HUES48 (cell line): ENCODE data around the gene NAPB.

Source experiments
- H3K27ac ChIP-seq: one replicate; pipeline ENCODE4 v1.7.0; 2013; ENCODE audit warnings: low read depth, low read length, inconsistent platforms
- H3K27me3 ChIP-seq: 2 replicates; pipeline ENCODE4 v1.6.1; 2013; ENCODE audit warnings: mild to moderate bottlenecking, low read length; ENCODE audit not compliant: control insufficient read depth, insufficient read depth
- H3K36me3 ChIP-seq: 2 replicates; pipeline ENCODE4 v1.6.1; 2013; ENCODE audit warnings: low read length; ENCODE audit not compliant: control insufficient read depth, insufficient read depth
- H3K4me1 ChIP-seq: 2 replicates; pipeline ENCODE4 v1.6.1; 2013; ENCODE audit warnings: mild to moderate bottlenecking, low read length; ENCODE audit not compliant: control insufficient read depth, insufficient read depth
- H3K4me3 ChIP-seq: 2 replicates; pipeline ENCODE4 v1.5.1; 2013; ENCODE audit warnings: mild to moderate bottlenecking, low read depth, low read length
- H3K9ac ChIP-seq: 2 replicates; pipeline ENCODE4 v1.6.1; 2013; ENCODE audit warnings: mild to moderate bottlenecking, low read depth, low read length, moderate library complexity
- H3K9me3 ChIP-seq: 2 replicates; pipeline ENCODE4 v1.6.1; 2013; ENCODE audit warnings: low read length; ENCODE audit not compliant: control insufficient read depth, insufficient read depth

The NAPB gene

DNA sequence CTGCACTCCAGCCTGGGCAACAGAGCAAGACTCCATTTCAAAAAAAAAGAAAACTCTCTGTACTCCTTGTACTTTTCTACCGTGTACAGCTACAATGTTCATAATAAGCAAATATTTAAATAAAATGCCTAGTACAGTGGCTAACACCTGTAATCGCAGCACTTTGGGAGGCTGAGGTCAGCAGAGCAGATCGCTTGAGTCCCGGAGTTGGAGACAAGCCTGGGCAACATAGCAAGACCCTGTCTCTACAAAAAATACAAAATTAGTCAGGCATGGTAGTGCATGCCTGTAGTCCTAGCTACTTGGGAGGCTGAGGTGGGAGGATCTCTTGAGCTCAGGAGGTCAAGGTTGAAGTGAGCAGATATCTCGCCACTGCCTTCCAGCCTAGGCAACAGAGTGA is 5.7 kb downstream of the NAPB start:
- Histone ChIP-seq H3K27ac (no peak overlapping the region), H3K9ac (no peak overlapping the region), H3K36me3 (no peaks in the 10 kb centered on the region), H3K4me3 (no peak overlapping the region), H3K9me3 (no peaks in the 10 kb centered on the region), H3K27me3 (no peaks in the 10 kb centered on the region), H3K4me1 (peaks cover 9% of the 10 kb centered on the region; the same call in 1 of the 2 replicates)

DNA sequence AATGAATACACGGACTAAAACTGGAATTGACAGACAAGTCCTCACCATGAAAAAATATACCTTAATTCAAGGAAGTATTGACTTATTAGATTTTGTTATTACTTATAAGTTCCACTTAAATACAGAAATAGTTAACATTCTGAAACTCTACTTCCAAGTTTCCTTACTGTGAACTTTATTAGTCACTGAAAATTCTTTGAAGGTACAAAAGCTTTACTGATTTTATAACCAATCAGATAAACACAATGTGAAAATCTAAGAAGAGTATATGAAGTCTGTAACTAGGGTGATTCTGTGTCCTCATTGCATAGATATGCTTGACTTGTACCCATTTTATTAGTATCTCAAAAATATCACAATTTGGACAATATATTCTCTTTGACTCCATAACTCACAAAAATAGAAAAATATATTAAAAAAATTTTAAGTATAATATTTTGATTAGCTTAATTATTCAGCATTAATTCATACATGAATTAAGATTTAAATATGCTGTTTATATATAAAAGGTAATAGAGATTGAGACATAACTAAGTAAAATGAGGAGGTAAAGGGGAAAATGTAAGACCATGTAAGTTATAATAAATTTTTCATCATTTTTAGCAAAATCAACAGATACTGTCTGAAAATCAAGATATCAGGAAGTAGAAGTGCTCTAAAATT is 6.6 kb downstream of the NAPB start:
- H3K27me3 ChIP-seq, result no peaks in the 10 kb centered on the region
- H3K9me3 ChIP-seq, result no peaks in the 10 kb centered on the region
- H3K9ac ChIP-seq, result no peak overlapping the region
- H3K36me3 ChIP-seq, result no peaks in the 10 kb centered on the region
- peaks cover 14% of the 10 kb centered on the region for H3K4me1 ChIP-seq
- no peak overlapping the region for H3K4me3 ChIP-seq
- H3K27ac ChIP-seq, result no peak overlapping the region

DNA sequence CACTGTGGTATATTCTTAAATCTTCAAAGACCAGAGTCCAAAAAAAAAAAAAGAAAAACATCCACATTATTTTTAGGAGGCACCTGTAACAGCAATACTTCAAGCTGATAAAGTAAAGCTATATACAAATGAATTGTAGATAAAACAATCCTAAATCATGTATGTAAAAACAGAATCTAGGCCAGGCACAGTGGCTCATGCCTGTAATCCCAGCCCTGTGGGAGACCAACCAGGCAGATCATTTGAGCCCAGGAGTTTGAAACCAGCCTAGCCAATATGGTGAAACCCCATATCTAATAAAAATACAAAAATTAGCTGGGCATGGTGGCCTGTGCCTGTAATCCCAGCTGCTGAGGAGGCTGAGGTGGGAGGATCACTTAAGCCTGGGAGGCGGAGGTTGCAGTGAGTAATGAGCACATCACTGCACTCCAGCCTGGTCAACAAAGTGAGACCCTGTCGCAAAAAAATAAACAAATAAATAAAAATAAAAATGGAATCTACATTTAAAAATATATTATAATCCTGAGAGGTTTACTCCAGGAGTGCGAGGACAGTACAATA is 7.3 kb downstream of the NAPB start:
- Histone ChIP-seq H3K4me1 (peaks cover 8% of the 10 kb centered on the region), H3K27me3 (no peaks in the 10 kb centered on the region), H3K36me3 (no peaks in the 10 kb centered on the region), H3K4me3 (no peak overlapping the region), H3K27ac (no peak overlapping the region), H3K9ac (no peak overlapping the region), H3K9me3 (no peaks in the 10 kb centered on the region)

DNA sequence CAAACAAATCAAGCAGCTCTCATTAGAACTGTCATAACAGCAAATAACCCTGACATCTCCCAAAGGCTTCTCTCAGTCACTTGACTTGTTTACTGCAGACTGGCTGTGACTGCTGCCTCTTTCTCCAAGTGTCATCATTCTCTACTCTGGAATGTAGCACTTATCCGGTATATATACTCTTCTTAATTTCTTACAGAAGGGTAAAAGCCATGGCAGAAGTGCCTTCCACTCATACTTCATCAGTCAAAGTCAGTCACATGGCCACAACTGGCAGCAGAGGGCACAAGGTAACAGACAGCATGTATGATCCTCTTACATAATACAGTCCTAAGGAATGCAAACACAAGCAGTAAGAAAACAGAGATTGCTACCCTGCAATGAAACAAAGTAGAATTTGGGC is 9.3 kb downstream of the NAPB start:
- Histone ChIP-seq H3K9me3 (no peaks in the 10 kb centered on the region), H3K4me1 (peaks cover 10% of the 10 kb centered on the region), H3K27ac (no peak overlapping the region), H3K9ac (no peak overlapping the region), H3K27me3 (no peaks in the 10 kb centered on the region), H3K36me3 (no peaks in the 10 kb centered on the region; the same call in 1 of the 2 replicates), H3K4me3 (no peak overlapping the region)

DNA sequence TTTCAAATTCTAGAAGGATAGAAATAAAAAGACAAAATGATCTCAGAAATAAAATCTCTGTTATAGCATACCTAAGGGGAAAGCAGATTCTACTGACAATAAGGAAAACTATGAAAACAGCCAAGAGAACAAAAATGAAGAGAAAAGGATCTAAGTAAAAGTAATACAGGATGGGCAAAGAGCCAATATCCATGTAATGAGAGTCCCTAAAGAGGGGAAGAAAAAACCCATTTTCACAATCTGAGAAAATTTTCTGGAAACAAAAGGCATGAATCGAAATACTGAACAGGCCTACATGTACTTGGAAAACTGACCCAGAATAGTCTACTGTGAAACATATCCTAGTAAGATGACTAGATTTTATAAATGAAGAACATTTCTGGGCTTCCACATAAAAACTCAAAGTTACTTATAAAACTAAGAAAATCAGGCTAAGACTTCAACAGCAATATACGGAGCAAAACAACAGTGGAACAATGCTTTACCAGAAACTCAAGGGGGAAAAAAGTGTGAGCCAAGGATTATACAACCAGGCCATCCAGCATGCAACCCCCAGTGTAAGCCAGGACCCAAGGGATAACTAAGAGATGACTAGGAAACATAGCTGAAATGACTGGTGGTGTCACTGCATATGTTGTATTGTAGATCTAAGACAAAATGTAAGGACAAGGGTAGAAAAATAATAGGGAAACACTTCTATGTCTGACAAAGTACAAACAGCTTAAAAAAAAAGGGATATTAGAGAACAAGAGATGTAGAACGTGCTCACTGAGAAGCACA is 10.2 kb downstream of the NAPB start:
- no peaks in the 10 kb centered on the region for H3K27me3 ChIP-seq
- no peaks in the 10 kb centered on the region; the same call in 1 of the 2 replicates for H3K36me3 ChIP-seq
- H3K4me3 ChIP-seq, result no peak overlapping the region
- H3K9me3 ChIP-seq, result no peaks in the 10 kb centered on the region
- H3K27ac ChIP-seq, result no peak overlapping the region
- H3K9ac ChIP-seq, result no peak overlapping the region
- peaks cover 10% of the 10 kb centered on the region for H3K4me1 ChIP-seq

DNA sequence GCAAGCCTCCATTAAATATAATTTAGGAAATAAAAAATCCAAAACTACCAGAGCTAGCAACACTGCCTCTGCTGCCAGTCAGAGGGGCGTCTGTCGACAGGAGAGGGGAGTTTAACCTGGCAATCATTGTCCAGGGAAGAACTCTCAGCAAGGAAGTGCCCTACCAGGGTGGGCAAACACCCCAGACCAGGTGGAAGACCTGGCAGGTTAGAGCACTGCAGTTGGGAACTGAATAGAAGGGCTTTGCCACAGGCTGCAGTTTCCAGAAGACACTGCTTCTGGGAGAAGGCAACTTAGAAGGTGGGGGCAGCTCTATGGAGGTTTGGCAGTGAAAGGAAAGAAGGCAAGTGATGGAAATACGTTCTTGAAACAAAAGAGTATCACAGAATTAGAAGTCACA is 11.5 kb downstream of the NAPB start:
- Histone ChIP-seq H3K27me3 (no peaks in the 10 kb centered on the region), H3K9me3 (no peaks in the 10 kb centered on the region), H3K4me1 (peaks cover 10% of the 10 kb centered on the region), H3K27ac (no peak overlapping the region), H3K9ac (no peak overlapping the region), H3K4me3 (no peak overlapping the region), H3K36me3 (no peaks in the 10 kb centered on the region; the same call in 1 of the 2 replicates)

DNA sequence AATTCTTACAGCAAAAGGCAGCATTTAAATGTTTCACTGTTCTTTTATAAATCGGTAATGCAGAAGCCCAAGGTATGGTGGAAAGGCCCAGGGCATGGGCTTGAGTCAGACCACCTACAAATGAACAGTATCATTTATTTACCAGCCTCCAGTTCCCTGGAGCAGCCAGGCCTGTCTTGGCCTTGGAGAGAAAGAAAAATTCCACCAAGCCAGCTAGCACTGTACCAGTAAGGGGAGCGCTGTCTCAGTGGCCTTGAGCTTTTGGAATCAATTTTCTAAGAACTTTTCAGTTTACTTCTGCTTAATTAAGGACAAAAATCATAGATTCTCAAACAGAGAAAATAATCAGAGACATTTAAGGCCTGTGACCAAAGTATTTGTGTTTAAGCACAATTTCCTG is 12.3 kb downstream of the NAPB start:
- no peaks in the 10 kb centered on the region; the same call in 1 of the 2 replicates for H3K36me3 ChIP-seq
- no peak overlapping the region for H3K27ac ChIP-seq
- H3K4me1 ChIP-seq, result peaks cover 10% of the 10 kb centered on the region
- H3K9ac ChIP-seq, result no peak overlapping the region
- no peaks in the 10 kb centered on the region for H3K9me3 ChIP-seq
- H3K4me3 ChIP-seq, result no peak overlapping the region
- H3K27me3 ChIP-seq, result no peaks in the 10 kb centered on the region

DNA sequence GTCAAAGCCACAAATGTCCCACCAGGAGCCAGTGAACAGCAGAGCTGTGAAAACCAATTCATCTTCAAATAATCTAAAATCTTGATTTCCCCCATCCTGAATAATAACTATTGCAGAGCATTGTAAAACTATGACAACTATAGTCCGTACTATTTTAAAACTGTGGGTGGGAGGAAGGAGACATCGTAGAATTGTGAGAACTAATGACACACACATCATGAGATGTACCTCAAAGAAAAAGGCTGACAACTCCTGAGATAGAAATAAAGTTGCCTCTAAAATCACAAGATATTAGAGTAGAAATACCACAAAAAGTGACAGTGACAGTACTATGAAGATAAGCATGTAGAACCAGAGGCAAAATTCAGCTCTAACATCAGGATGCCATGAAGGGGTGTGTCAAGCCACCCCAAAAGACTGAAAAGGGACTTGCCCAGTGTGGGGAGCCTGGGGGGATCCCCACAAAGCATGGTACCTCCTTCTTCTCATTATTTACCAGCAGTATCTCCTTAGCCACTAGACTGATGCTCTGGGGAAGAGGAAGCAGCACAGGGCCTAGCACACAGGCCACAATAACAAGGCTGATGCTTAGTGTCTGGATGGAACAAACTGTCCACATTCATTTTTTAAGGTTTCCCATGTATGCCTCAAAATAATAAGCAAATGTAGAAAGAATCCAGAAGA is 13.4 kb downstream of the NAPB start:
- H3K4me3 ChIP-seq, result no peak overlapping the region
- peaks cover 2% of the 10 kb centered on the region for H3K36me3 ChIP-seq
- H3K27me3 ChIP-seq, result no peaks in the 10 kb centered on the region
- H3K9me3 ChIP-seq, result no peaks in the 10 kb centered on the region
- peaks cover 10% of the 10 kb centered on the region for H3K4me1 ChIP-seq
- H3K9ac ChIP-seq, result no peak overlapping the region
- H3K27ac ChIP-seq, result no peak overlapping the region

DNA sequence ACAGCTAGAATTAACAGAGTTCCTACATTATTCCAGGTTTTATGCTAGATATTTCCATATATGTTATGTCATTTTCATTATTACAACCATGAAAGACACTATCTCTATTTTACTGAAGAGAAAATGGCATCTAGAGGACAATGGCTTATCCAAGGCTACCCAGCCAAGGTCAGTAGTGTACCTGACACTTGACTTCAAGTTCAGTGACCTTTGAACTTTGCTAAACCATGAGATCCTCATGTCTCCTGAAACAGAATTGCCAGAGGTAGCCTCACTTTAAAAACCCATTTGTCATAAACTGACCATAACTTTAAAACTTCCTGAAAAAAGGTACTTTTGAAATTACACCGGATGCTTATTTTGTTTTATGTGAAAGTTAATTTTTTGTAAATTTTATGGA is 14.4 kb downstream of the NAPB start:
- Histone ChIP-seq H3K9ac (no peak overlapping the region), H3K9me3 (no peaks in the 10 kb centered on the region), H3K27me3 (no peaks in the 10 kb centered on the region), H3K27ac (no peak overlapping the region), H3K36me3 (peaks cover 12% of the 10 kb centered on the region), H3K4me1 (peaks cover 10% of the 10 kb centered on the region), H3K4me3 (no peak overlapping the region)

DNA sequence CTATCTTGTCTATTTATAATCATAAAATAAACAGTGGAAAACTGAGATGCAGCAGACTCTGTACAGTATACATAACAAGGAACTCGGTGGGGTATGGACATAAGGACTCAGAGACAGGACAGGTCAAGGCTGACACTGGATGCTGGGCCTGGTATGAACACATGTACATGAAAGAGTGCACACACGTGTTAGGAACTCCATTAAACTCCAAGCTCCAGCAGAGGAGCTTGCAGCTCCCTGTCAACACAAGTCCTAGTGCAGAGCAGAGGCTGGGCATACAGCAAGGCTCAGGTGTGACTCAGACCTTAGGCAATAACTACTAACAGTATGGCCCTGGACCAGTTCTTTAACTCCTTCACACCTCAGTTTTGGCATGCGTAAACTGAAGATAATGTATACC is 17.1 kb downstream of the NAPB start:
- Histone ChIP-seq H3K9me3 (no peaks in the 10 kb centered on the region), H3K9ac (no peak overlapping the region), H3K4me3 (no peak overlapping the region), H3K27me3 (no peaks in the 10 kb centered on the region), H3K27ac (no peak overlapping the region), H3K36me3 (peaks cover 28% of the 10 kb centered on the region), H3K4me1 (peaks cover 2% of the 10 kb centered on the region; the same call in 1 of the 2 replicates)

DNA sequence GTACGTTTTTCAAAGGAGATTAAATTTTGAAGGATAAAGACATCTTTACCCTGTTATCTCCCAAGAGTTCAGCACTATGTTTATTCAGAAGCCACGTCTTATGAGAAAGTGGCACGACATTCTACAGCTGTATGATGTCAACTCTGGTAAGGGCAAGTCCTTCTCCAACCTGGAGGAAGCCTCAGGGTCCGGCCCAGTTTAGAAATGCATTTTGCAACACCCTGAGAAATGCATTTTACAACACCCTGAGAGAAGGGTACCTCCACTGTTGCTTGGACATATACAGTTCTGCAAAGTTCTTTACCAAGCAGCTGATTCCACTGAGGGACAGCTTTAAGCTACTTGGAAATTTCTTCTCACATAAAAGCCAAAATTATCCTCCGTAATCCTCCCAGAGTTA is 17.5 kb downstream of the NAPB start:
- no peak overlapping the region for H3K4me3 ChIP-seq
- no peaks in the 10 kb centered on the region for H3K9me3 ChIP-seq
- no peak overlapping the region for H3K27ac ChIP-seq
- H3K36me3 ChIP-seq, result peaks cover 31% of the 10 kb centered on the region
- no peaks in the 10 kb centered on the region; the same call in 1 of the 2 replicates for H3K4me1 ChIP-seq
- no peak overlapping the region for H3K9ac ChIP-seq
- no peaks in the 10 kb centered on the region for H3K27me3 ChIP-seq
